GM21515 (cell line): Measurements from ENCODE around the gene ANGPTL1.

Experiments used
- ATAC-seq: cut with Tn5 transposase; IDR thresholded peaks from one replicate; pipeline ENCODE4 v1.9.1; 2021; ENCODE audit not compliant: unreplicated experiment

The ANGPTL1 gene

DNA sequence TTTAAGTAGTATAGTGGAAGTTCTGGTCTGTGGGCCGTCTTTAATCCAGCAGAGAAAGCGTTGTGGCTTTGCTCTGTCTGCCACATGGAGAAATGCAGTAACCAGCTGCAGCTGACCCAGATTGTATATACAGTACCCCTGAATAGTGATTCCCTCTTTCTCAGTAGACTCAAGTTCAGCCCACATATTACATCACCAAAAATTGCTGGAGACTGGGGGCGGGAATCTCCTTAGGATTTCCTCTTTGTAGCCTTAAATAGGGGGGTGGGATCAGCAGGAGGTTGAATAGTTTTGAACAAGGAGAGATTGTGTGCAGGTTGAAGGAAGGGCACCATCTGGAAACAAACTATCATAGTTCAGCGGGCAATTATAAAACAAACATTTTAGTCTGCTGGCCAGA, at the start of gene ANGPTL1:
Gene ANGPTL1 (minus strand): TSS at position 134 of the 400 bp plus-strand sequence. CDS start 5,301 bp downstream, outside the sequence.
- ATAC-seq, result no peak

- no peak for ATAC-seq
Measured at GRCh38 chr1:178919581-178919980, 48.7 kb upstream of the ANGPTL1 start.

DNA sequence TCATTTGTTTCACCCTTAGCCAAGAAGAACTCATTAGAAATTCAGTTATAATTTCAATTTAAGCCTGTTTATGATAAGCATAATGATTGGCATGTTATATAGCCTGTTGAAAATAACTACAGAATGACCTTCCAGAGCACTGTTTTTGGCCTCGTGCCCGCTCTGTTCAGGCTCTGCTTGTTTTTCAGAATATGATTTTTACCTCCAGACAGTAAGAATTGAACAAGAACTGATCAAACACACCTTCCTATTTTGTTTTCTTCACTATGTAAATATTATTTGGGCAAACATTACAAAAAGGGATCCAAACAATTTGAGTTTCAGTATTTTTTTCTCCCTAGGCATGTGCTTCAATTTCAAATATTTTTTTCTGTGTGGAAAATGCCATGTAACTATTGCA, 48.1 kb upstream of the ANGPTL1 start:
- no peak for ATAC-seq

DNA sequence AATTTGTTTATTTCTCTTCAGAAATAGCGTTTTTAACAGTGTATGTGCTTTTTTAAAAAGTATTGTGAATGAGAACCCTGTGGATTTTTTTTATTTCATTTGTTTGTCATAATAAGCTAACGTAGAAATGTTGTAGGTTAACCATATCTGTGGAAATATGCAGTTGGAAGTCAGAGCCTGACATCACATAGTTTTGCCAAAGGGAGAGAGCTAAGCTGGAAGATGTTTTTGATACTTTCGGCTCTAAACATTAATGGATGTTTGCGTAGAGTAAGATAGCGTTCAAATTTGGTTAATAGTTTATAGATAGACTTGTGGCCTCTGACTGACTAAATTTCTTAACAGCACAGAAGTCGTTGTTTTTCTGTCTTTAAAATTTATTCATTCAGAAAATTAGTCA, 47.4 kb upstream of the ANGPTL1 start:
- no peak for ATAC-seq

DNA sequence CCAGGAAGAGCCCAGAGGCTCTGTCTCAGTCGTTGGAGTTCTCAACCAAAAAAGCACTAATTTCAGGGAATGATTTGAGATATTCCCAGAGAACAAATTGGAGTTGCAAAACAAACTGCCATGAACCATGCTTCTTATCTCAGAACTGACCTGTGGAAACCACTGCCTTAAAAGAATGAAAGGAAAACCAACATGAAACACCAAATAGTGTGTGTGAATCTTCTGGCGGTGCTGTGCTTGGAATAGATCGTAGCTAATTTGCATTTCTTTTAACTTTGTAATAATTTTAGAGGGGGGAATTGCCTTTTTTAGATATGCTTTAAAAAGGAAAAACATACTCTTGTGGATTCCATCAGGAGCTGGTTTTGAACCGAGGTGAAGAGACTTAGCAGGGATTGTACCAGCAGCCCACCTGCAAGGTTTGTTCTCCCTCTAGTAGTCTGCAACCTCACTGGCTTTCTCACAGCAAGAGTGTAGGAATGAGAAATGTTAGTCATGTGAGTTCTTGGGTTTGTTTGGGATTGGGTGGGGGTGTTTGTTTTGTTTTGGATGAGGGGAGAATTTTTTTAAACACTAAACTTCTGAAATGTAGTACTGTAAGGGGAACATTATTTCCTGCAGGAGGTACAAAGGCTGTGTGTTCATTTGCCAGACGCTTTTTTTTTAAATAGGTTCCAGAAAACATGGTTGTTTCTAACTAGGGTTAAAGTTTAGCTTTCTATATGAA, 45.7 kb upstream of the ANGPTL1 start:
- ATAC-seq, result peak; percentile 53

- ATAC-seq, result no peak
Measured at GRCh38 chr1:178912597-178912996, 41.7 kb upstream of the ANGPTL1 start.

DNA sequence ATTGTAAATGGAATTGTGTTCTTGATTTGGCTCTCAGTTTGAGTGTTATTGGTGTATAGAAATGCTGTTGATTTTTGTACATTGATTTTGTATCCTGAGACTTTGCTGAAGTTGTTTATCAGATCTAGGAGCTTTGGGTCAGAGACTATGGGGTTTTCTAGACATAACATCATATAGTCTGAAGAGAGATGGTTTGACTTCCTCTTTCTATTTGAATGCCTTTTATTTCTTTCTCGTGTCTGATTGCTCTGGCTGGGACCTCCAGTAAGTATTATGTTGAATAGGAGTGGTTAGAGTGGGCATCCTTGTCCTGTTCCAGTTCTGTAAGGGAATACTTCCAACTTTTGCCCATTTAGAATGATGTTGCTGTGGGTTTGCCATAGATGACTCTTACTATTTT, 39.1 kb upstream of the ANGPTL1 start:
- ATAC-seq, result no peak

DNA sequence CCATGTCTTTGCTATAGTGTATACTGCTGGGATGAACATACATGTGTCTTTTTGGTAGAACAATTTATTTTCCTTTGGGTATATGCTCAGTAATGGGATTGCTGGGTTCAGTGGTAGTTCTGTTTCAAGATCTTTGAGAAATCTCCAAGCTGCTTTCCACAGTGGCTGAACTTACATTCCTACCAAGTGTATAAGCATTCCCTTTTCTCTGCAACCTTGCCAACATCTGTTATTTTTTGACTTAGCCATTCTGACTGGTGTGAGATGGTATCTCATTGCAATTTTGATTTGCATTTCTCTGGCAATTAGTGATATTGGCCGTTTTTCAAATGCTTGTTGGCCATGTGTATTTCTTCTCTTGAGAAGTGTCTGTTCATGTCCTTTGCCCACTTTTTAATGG, 37.5 kb upstream of the ANGPTL1 start:
- ATAC-seq, result no peak

- ATAC-seq, result no peak
Measured at GRCh38 chr1:178901482-178902125, 30.7 kb upstream of the ANGPTL1 start.

- ATAC-seq, result no peak
Measured at GRCh38 chr1:178899402-178899801, 28.5 kb upstream of the ANGPTL1 start.

DNA sequence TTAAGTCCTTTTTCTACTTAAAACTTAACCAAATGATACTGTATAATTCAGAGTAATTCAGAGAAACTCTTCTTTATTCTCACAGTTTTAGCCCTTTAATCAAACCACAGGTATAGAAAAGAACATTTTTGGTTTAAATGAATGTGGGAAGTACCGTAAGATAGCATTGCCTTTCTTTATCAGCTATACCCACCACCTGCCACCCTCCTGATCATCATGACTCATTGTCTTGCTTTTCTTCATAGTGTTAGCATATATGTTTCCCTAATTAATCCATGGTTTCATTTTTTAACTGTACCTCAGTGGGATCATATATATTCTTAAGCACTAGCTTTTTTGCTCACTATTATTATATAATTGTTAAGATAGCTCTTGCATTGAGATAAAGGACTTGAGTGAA, 27.5 kb upstream of the ANGPTL1 start:
- ATAC-seq, result no peak

- ATAC-seq, result no peak
Measured at GRCh38 chr1:178895928-178896327, 25.1 kb upstream of the ANGPTL1 start.

DNA sequence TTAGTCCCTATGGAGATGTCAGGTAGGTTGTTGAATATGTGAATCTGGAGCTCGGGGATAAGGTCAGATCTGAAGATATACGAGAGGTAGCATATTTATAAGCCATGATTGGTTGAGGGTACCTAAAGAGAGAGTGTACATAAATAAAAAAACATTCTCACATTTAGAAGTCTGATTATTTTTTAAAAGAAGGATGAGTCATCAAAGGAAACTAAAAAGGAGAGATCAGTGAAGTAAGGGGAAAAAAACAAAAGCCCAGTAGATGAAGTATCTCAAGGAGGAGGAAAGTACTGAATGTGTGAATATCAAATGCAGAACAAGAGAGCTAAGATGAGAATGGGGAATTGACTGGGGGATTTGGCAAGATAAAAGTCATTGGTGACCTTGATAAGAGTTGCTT, 15.7 kb upstream of the ANGPTL1 start:
- ATAC-seq, result no peak

GRCh38 chr1:178885869-178886268, 15.0 kb upstream of the ANGPTL1 start:
- no peak for ATAC-seq

GRCh38 chr1:178881950-178882349, 11.1 kb upstream of the ANGPTL1 start:
- ATAC-seq, result no peak

DNA sequence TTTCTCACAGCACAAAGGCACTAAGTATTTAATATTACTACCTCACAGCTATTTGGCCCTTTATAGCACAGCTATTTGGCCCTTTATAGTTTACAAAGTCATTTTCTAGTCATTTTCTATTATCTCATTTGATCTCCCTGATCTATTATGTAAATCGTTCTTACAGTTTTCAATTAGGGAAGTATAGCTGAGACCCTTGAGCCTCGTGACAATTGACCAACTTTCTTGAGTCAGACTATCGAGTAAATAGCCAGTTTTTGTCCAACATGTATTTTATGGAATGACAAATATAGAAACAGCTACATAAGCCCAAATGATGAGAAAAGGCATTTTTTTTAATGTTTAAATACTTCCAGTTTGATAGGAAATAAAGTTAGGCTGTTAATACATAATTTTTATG, 7.0 kb upstream of the ANGPTL1 start:
- no peak for ATAC-seq

DNA sequence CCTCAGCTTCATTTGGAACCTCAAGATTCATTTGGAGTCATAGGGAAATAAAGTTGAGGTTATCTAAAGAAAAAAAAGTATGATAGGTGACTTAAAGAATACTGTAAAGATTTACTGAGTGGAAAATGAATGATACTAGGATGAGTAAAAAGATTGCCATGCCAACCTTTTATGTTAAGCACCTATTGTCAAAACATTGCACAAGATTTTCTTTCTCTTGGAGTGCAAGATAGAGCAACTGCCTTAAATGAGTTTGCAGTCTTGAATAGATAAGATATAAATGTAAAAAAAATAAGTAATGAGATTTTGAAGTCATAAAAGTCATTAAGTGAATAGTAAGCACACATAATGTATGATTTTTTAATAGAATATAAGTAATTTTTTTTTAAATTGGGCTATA, 5.1 kb upstream of the ANGPTL1 start:
- ATAC-seq, result no peak

DNA sequence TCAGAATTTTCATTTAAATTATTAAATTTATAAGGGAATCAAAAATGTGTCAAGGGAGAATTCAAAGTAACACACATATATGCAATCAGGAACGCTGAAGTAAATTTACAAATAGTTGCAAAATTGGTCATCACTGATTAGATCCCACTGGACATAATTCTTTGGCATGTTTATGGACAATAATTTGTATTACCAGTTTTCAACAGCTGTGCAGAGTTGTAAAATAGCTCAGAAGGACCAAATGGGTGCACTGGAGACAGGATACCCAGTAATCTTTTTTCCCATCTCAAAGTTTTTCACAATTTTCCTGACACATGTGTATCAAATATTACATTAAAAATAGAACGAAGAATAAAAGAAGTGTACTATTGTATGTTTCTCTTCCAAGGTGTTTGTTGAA, 4.1 kb upstream of the ANGPTL1 start:
- no peak for ATAC-seq

GRCh38 chr1:178871551-178872320, 859 bp upstream of the ANGPTL1 start:
- no peak for ATAC-seq

DNA sequence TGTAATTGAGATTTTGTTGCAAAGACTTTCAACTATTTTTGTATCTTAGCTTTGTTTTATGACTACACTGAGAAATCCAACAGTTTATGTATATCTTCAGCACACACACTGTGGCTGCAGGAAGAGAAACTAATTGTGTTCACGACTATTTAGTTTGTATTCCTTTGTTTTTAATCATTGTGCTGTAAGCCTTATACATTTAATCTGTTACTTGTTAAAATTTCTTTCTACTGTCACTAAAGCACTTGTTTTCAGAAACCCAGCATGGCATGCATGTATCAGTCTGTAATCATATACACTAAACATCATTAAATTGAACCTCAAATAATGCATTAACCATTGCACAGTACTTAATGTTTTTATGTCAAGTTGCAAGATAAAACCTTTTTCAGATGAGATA, 656 bp downstream of the ANGPTL1 start:
- ATAC-seq, result no peak

- no peak for ATAC-seq
Measured at GRCh38 chr1:178869119-178869697, 1.7 kb downstream of the ANGPTL1 start.

DNA sequence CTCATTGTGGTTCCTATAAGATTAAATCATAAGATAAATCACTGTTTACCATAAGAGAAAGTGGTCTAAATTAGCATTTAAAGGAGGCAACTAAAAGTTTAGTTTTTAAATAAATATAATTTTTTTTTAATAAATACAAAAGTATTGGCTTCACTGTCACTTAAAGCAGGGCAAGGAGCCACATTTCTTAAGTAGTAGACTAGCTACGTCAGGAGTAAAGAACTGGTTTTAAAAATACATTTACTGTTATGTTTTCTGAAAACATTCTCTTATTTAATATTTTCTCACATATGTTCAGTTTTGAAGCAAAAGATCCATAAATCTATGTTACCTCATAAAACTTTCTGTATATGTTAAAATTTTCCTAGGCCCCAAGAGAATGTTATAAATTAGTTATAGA, 2.2 kb downstream of the ANGPTL1 start:
- ATAC-seq, result no peak
